ENCODE data around the gene SFMBT2. TPM values are rescaled to one million over a fixed set of nuclear protein-coding genes. Genes with fewer than 3 reads are reported as not detected.

Gene SFMBT2
- total and polyA plus RNA-seq, 2 of the 13 experiments (the other 11 are each of a cell fraction or from before 2014, with no cell fraction given): 0.01 to 0.02 TPM

- TF ChIP-seq CREB1 (IDR thresholded peaks at IDR 0.05) (no peak), CREB1 (CRISPR knock-in tag; IDR thresholded peaks at IDR 0.05) (no peak), SRSF9 (IDR thresholded peaks at IDR 0.05; ENCODE audit: borderline replicate concordance, insufficient read depth, low read depth, low read length, poor library complexity, severe bottlenecking) (no peak)
Measured at GRCh38 chr10:7378602-7379403, 32.0 kb downstream of the SFMBT2 start (continued).

DNA sequence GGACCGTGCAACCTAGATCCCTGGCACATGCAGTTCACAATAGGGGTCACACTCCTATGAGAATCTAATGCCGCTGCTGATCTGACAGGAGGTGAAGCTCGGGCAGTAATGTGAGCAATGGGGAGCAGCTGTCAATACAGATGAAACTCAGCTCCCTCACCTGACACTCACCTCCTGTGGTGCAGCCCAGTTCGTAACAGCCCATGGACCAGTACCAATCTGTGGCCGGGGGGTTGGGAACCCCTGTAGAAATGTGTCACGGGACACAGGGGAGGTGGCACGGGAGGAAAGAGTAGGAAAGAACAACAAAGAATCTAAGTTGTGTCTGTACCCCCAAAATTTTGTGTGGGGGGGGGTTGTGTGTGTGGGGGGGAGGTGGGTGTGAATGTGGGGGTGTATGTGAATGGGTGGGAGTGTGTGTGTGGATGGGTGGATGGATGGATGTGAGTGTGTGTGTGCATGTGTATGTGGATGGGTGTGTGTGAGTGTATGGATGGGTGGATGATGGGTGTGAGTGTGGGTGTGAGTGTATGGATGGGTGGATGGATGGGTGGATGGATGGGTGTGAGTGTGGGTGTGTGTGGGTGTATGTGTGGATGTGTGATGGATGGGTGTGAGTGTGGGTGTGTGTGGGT lies 33.1 kb downstream of the SFMBT2 start:
- H3K9ac ChIP-seq (ENCODE audit: insufficient read depth, low read depth, low read length): no peak overlapping the region
- intact Hi-C loops (cut with micrococcal nuclease; ENCODE audit: unreplicated experiment) (no loop called here), in situ Hi-C loops (cut with HindIII; ENCODE audit: extremely low pct_ligation_motif_present, low pct_unique_long_range_greater_than_20kb) (no loop called here)
- 29% methylated on average over 5 of the region's 7 CpGs for WGBS (ENCODE audit: low lambda C conversion rate)
- ChIA-PET CTCF (ENCODE audit: low intra/inter-chr PET ratio, low total read pairs) (no interaction called here), POLR2A (no interaction called here)
- no peaks in the 10 kb centered on the region for H3K79me2 ChIP-seq (ENCODE audit: insufficient read depth, low read length)
- H3K9me3 ChIP-seq (ENCODE audit: low read length): no peaks in the 10 kb centered on the region
- DNase-seq (ENCODE audit: low spot score): no peak
- no peaks in the 10 kb centered on the region for H3K4me1 ChIP-seq (ENCODE audit: insufficient read depth, low read length)
- peaks cover 2 to 11% of the 10 kb centered on the region in 2 experiments; a peak in 3 of 5 replicates for H3K27me3 ChIP-seq (ENCODE audit: control insufficient read depth in 1 of 2, insufficient read depth in 2 of 2, low read length in 2 of 2)
- H3K27ac ChIP-seq (ENCODE audit: extremely low read length, insufficient read depth, low read length): no peak overlapping the region
- no peak for ATAC-seq
- BruUV-seq (replicated peaks): no TSS peak
- no peak overlapping the region for H2AFZ ChIP-seq (ENCODE audit: low read length)
- H3K4me3 ChIP-seq (replicated peaks in 1 of 3; ENCODE audit: insufficient read depth in 1 of 3, low read depth in 2 of 3, low read length in 3 of 3): no peak overlapping the region
- H3K36me3 ChIP-seq (replicated peaks in 1 of 2; ENCODE audit: control insufficient read depth in 1 of 2, insufficient read depth in 2 of 2, low read length in 2 of 2): no peaks in the 10 kb centered on the region
- H3K4me2 ChIP-seq (ENCODE audit: low read depth, low read length): no peak overlapping the region
- H4K20me1 ChIP-seq (ENCODE audit: insufficient read depth, low read length): no peaks in the 10 kb centered on the region
- FAIRE-seq: no peak
- TF ChIP-seq, protein P1, sequence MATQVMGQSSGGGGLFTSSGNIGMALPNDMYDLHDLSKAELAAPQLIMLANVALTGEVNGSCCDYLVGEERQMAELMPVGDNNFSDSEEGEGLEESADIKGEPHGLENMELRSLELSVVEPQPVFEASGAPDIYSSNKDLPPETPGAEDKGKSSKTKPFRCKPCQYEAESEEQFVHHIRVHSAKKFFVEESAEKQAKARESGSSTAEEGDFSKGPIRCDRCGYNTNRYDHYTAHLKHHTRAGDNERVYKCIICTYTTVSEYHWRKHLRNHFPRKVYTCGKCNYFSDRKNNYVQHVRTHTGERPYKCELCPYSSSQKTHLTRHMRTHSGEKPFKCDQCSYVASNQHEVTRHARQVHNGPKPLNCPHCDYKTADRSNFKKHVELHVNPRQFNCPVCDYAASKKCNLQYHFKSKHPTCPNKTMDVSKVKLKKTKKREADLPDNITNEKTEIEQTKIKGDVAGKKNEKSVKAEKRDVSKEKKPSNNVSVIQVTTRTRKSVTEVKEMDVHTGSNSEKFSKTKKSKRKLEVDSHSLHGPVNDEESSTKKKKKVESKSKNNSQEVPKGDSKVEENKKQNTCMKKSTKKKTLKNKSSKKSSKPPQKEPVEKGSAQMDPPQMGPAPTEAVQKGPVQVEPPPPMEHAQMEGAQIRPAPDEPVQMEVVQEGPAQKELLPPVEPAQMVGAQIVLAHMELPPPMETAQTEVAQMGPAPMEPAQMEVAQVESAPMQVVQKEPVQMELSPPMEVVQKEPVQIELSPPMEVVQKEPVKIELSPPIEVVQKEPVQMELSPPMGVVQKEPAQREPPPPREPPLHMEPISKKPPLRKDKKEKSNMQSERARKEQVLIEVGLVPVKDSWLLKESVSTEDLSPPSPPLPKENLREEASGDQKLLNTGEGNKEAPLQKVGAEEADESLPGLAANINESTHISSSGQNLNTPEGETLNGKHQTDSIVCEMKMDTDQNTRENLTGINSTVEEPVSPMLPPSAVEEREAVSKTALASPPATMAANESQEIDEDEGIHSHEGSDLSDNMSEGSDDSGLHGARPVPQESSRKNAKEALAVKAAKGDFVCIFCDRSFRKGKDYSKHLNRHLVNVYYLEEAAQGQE (IDR thresholded peaks at IDR 0.05; ENCODE audit: borderline replicate concordance in 1 of 2, low read depth in 1 of 2, low read length in 2 of 2): no peak
- TF ChIP-seq HBP1 (CRISPR knock-in tag; IDR thresholded peaks at IDR 0.05; ENCODE audit: low read depth) (no peak), XRCC5 (optimal IDR thresholded peaks at IDR 0.05; ENCODE audit: low read length) (no peak), ZNF766 (CRISPR knock-in tag; IDR thresholded peaks at IDR 0.05; ENCODE audit: borderline replicate concordance) (no peak), GTF3A (CRISPR knock-in tag; conservative IDR thresholded peaks at IDR 0.05) (no peak), NKX3-1 (CRISPR knock-in tag; IDR thresholded peaks at IDR 0.05) (no peak), ELF1 (CRISPR knock-in tag; IDR thresholded peaks at IDR 0.05) (no peak), LBX2 (CRISPR knock-in tag; IDR thresholded peaks at IDR 0.05; ENCODE audit: borderline replicate concordance) (no peak), ZNF256 (CRISPR knock-in tag; conservative IDR thresholded peaks at IDR 0.05) (no peak), SMC3 (IDR thresholded peaks at IDR 0.05; ENCODE audit: low read length) (no peak), ZNF839 (CRISPR knock-in tag; IDR thresholded peaks at IDR 0.05; ENCODE audit: borderline replicate concordance) (no peak)
- TF ChIP-seq, protein P2, sequence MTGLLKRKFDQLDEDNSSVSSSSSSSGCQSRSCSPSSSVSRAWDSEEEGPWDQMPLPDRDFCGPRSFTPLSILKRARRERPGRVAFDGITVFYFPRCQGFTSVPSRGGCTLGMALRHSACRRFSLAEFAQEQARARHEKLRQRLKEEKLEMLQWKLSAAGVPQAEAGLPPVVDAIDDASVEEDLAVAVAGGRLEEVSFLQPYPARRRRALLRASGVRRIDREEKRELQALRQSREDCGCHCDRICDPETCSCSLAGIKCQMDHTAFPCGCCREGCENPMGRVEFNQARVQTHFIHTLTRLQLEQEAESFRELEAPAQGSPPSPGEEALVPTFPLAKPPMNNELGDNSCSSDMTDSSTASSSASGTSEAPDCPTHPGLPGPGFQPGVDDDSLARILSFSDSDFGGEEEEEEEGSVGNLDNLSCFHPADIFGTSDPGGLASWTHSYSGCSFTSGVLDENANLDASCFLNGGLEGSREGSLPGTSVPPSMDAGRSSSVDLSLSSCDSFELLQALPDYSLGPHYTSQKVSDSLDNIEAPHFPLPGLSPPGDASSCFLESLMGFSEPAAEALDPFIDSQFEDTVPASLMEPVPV (CRISPR knock-in tag; IDR thresholded peaks at IDR 0.05): no peak

Measured in HepG2 (cell line).